Ovary (tissue), 3 donors: ENCODE results near the gene AFF1.

Source experiments
- CTCF ChIP-seq, 3 donors: fragments of 450-650 bp in 2 of 3; fragments of 200-600 bp in 1 of 3; IDR thresholded peaks; one replicate each; pipeline versions ENCODE4 v1.5.1 to v1.8.0; 2016 to 2022; ENCODE audit warnings: antibody characterized with exemption in 3 of 3, mild to moderate bottlenecking in 1 of 3
- POLR2A ChIP-seq: fragments of 450-650 bp; IDR thresholded peaks from one replicate; pipeline ENCODE4 v1.6.1; 2017; ENCODE audit warnings: antibody characterized with exemption, mild to moderate bottlenecking, moderate library complexity
- donor health status: DM: no; HTN: no; CAD: no.

DNA sequence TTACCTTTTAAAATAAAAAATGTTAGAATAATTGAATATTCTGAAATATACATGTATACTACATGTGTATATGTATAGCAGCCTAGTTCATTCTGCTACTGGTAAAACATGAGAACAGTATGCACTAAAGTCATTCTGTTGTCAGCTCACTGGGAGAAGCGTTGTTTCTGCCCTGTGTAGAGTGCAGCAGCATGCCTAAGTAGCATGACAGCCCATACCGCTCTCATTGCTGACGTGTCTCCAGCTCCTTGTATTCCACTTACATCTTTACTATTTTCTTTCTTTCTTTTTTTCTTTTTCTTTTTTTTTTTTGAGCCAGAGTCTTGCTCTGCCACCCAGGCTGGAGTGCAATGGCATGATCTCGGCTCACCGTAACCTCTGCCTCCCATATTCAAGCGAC is 194.9 kb downstream of the AFF1 start:
- no peak for TF ChIP-seq POLR2A
- no peak for TF ChIP-seq CTCF (IDR thresholded peaks at IDR 0.05)
